Measurements from ENCODE around the gene CEP76. TPM values are rescaled to one million over a fixed set of nuclear protein-coding genes. Genes with fewer than 3 reads are reported as not detected.
A peak's percentile ranks its signal among the peaks of the same experiment; 100 is the strongest.

CEP76 gene
- total RNA-seq, 1 experiment from 2014 or later = 12.9 TPM

DNA sequence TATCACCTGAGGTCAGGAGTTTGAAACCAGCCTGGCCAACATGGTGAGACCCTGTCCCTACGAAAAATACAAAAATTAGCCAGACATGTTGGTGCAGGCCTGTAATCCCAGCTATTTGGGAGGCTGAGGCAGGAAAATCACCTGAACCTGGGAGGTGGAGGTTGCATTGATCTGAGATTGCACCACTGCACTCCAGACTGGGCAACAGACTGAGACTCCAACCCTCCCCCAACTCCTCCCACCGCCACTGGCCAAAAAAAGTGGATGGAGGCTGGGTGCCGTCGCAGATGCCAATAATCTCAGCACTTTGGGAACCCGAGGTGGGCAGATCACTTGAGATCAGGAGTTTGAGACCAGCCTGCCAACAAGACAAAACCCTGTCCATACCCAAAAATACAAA, 34.5 kb downstream of the CEP76 start:
- in situ Hi-C loops (cut with HindIII; ENCODE audit: low pct_unique_long_range_greater_than_20kb, low sequenced_read_pairs) (no loop called here), intact Hi-C loops (cut with micrococcal nuclease; ENCODE audit: unreplicated experiment) (no loop called here)
- DNase-seq (ENCODE audit: low read depth, low spot score) (no peak), ATAC-seq (no peak)
- ChIA-PET POLR2A (no interaction called here), CTCF (no interaction called here)
- peaks cover 7% of the 10 kb centered on the region for H3K36me3 ChIP-seq (ENCODE audit: control insufficient read depth, insufficient read depth, low read length)
- no TSS peak for BruUV-seq (replicated peaks)
- H3K27ac ChIP-seq (ENCODE audit: low read length) = no peak overlapping the region
- no peaks in the 10 kb centered on the region for H3K4me1 ChIP-seq (ENCODE audit: control insufficient read depth, insufficient read depth, low read length)
- TF ChIP-seq POLR2AphosphoS5 (IDR thresholded peaks at IDR 0.05; ENCODE audit: low read depth, low read length) = no peak
- TF ChIP-seq, protein P1, sequence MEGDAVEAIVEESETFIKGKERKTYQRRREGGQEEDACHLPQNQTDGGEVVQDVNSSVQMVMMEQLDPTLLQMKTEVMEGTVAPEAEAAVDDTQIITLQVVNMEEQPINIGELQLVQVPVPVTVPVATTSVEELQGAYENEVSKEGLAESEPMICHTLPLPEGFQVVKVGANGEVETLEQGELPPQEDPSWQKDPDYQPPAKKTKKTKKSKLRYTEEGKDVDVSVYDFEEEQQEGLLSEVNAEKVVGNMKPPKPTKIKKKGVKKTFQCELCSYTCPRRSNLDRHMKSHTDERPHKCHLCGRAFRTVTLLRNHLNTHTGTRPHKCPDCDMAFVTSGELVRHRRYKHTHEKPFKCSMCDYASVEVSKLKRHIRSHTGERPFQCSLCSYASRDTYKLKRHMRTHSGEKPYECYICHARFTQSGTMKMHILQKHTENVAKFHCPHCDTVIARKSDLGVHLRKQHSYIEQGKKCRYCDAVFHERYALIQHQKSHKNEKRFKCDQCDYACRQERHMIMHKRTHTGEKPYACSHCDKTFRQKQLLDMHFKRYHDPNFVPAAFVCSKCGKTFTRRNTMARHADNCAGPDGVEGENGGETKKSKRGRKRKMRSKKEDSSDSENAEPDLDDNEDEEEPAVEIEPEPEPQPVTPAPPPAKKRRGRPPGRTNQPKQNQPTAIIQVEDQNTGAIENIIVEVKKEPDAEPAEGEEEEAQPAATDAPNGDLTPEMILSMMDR (IDR thresholded peaks at IDR 0.05) = no peak
- TF ChIP-seq TCF7L2 (IDR thresholded peaks at IDR 0.05; ENCODE audit: low read depth, low read length) = no peak
- no peak for TF ChIP-seq SIN3A (IDR thresholded peaks at IDR 0.05; ENCODE audit: borderline replicate concordance, insufficient read depth, low read depth, low read length)
- TF ChIP-seq, protein P2, sequence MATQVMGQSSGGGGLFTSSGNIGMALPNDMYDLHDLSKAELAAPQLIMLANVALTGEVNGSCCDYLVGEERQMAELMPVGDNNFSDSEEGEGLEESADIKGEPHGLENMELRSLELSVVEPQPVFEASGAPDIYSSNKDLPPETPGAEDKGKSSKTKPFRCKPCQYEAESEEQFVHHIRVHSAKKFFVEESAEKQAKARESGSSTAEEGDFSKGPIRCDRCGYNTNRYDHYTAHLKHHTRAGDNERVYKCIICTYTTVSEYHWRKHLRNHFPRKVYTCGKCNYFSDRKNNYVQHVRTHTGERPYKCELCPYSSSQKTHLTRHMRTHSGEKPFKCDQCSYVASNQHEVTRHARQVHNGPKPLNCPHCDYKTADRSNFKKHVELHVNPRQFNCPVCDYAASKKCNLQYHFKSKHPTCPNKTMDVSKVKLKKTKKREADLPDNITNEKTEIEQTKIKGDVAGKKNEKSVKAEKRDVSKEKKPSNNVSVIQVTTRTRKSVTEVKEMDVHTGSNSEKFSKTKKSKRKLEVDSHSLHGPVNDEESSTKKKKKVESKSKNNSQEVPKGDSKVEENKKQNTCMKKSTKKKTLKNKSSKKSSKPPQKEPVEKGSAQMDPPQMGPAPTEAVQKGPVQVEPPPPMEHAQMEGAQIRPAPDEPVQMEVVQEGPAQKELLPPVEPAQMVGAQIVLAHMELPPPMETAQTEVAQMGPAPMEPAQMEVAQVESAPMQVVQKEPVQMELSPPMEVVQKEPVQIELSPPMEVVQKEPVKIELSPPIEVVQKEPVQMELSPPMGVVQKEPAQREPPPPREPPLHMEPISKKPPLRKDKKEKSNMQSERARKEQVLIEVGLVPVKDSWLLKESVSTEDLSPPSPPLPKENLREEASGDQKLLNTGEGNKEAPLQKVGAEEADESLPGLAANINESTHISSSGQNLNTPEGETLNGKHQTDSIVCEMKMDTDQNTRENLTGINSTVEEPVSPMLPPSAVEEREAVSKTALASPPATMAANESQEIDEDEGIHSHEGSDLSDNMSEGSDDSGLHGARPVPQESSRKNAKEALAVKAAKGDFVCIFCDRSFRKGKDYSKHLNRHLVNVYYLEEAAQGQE (IDR thresholded peaks at IDR 0.05; ENCODE audit: insufficient read depth in 1 of 2, low read depth in 2 of 2, low read length in 1 of 2) = no peak
- no peaks in the 10 kb centered on the region for H3K27me3 ChIP-seq (ENCODE audit: control insufficient read depth, insufficient read depth, low read length)
- no peak overlapping the region for H3K4me3 ChIP-seq (ENCODE audit: low read depth in 2 of 2, low read length in 2 of 2)
- no peaks in the 10 kb centered on the region for H3K9me3 ChIP-seq (ENCODE audit: control insufficient read depth, insufficient read depth, low read depth, low read length)

DNA sequence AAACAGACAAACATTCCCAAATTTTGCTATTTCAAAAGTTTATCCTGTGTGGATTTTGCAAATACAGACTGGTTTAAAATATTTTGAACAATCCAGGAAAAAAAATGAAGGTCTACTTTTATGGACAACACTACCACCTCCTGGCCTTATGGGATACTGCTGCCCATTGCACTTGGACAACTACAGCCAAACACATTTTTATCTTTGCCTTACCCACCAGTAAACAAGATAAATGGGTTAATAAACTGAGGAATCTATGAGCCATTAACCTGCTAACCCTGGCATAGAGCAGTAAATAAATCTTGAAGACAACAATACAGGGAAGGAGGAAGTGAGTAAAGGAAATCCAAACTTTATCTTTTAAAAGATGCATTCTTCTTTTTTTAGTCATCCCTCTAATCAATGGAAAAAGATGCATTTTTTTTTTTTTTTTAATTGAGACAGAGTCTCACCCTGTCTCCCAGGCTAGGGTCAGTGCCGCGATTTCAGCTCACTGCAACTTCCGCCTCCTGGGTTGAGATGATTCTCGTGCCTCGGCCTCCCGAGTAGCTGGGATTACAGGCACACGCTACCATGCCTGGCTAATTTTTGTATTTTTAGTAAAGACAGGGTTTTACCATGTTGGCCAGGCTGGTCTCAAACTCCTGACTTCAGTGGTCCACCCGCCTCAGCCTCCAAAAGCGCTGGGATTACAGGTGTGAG, 42.5 kb downstream of the CEP76 start:
- ATAC-seq = no peak
- CTCF ChIA-PET = interaction anchor here (0.6 to 0.8 kb wide), 3 partner anchors 204 to 308 kb away, joined by 3 to 8 read pairs (median 4); no protein-coding TSS in a partner anchor
- intact Hi-C loops (cut with micrococcal nuclease; ENCODE audit: unreplicated experiment) = loop anchor here (1.0 to 10.0 kb wide), 2 partner anchors 105 to 269 kb away; no protein-coding TSS in a partner anchor
- no peaks in the 10 kb centered on the region; the same call in 1 of the 2 replicates for H3K36me3 ChIP-seq (ENCODE audit: control insufficient read depth, insufficient read depth, low read length)
- POLR2A ChIA-PET = no interaction called here
- H3K27me3 ChIP-seq (ENCODE audit: control insufficient read depth, insufficient read depth, low read length) = no peaks in the 10 kb centered on the region
- no peak overlapping the region for H3K4me3 ChIP-seq (ENCODE audit: low read depth in 2 of 2, low read length in 2 of 2)
- H3K27ac ChIP-seq (ENCODE audit: low read length) = no peak overlapping the region
- peaks cover 7% of the 10 kb centered on the region; the same call in 1 of the 2 replicates for H3K4me1 ChIP-seq (ENCODE audit: control insufficient read depth, insufficient read depth, low read length)
- DNase-seq (ENCODE audit: low read depth, low spot score) = no peak
- TSS peak; percentile 80 for BruUV-seq (replicated peaks)
- TF ChIP-seq TCF7L2 (IDR thresholded peaks at IDR 0.05; ENCODE audit: low read depth, low read length) (no peak), SIN3A (IDR thresholded peaks at IDR 0.05; ENCODE audit: borderline replicate concordance, insufficient read depth, low read depth, low read length) (no peak), POLR2AphosphoS5 (IDR thresholded peaks at IDR 0.05; ENCODE audit: low read depth, low read length) (no peak)
- TF ChIP-seq, protein P1 (IDR thresholded peaks at IDR 0.05) = peak; percentile 81; the same call in 1 of the 2 replicates
- no peaks in the 10 kb centered on the region for H3K9me3 ChIP-seq (ENCODE audit: control insufficient read depth, insufficient read depth, low read depth, low read length)
- in situ Hi-C loops (cut with HindIII; ENCODE audit: low pct_unique_long_range_greater_than_20kb, low sequenced_read_pairs) = no loop called here
